ENCODE measurements around the gene HACD2.

Gene HACD2

GRCh38 chr3:123534264-123534663 is 50.6 kb downstream of the HACD2 start:
- Histone ChIP-seq H3K9ac (no peak overlapping the region), H4K20me1 (no peaks in the 10 kb centered on the region), H3K4me1 (no peaks in the 10 kb centered on the region), H3K9me3 (no peaks in the 10 kb centered on the region), H3K4me2 (no peak overlapping the region), H3K27ac (no peak overlapping the region), H3K27me3 (no peaks in the 10 kb centered on the region), H3K36me3 (no peaks in the 10 kb centered on the region), H3K4me3 (no peak overlapping the region)
- TF ChIP-seq Cebpa-rat (IDR thresholded peaks at IDR 0.05): no peak

DNA sequence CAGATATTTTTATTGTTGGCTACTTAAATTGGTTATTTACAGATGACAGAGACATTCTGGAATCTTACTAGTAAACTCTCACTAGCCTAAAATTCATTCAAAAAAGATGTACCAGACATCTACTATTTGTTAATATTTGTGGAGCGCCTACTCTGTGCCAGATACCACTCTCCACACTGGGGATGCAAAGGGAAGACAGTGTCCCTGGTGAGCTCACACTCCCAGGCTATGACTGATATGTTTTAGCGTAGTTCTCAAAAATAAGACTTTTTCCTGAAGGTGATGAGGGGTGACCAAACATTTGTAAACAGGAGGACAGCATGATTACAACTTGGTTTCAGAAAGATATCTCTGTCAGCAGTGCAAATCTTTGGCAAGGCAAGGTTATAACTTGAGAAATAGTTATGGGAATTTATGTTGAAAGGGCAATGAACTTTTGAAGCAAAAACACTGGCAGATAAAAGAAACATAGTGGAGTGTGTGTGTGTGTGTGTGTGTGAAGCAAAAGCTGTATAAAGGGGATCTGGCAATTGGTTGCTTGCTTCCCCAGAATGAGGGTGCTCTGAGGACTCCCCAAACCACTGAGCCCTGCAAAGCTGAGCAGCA is 51.2 kb downstream of the HACD2 start:
- no peak for TF ChIP-seq Cebpa-rat (IDR thresholded peaks at IDR 0.05)
- H3K9ac ChIP-seq: no peak overlapping the region
- no peaks in the 10 kb centered on the region for H4K20me1 ChIP-seq
- no peak overlapping the region for H3K27ac ChIP-seq
- no peaks in the 10 kb centered on the region for H3K9me3 ChIP-seq
- no peak overlapping the region for H3K4me3 ChIP-seq
- H3K27me3 ChIP-seq: no peaks in the 10 kb centered on the region
- no peak overlapping the region for H3K4me2 ChIP-seq
- no peaks in the 10 kb centered on the region for H3K4me1 ChIP-seq
- no peaks in the 10 kb centered on the region for H3K36me3 ChIP-seq

GRCh38 chr3:123528130-123528529 is 56.7 kb downstream of the HACD2 start:
- no peaks in the 10 kb centered on the region for H3K27me3 ChIP-seq

GRCh38 chr3:123527046-123527445 is 57.8 kb downstream of the HACD2 start:
- no peak overlapping the region for H3K4me3 ChIP-seq

More at GRCh38 chr3:123528130-123528529, 56.7 kb downstream of the HACD2 start:
- Histone ChIP-seq H3K27ac (no peak overlapping the region), H3K36me3 (peaks cover 33% of the 10 kb centered on the region), H3K4me1 (peaks cover 24% of the 10 kb centered on the region), H3K4me2 (no peak overlapping the region), H3K9me3 (no peaks in the 10 kb centered on the region), H3K9ac (no peak overlapping the region), H4K20me1 (no peaks in the 10 kb centered on the region), H3K4me3 (no peak overlapping the region)
- TF ChIP-seq Cebpa-rat (IDR thresholded peaks at IDR 0.05): no peak

DNA sequence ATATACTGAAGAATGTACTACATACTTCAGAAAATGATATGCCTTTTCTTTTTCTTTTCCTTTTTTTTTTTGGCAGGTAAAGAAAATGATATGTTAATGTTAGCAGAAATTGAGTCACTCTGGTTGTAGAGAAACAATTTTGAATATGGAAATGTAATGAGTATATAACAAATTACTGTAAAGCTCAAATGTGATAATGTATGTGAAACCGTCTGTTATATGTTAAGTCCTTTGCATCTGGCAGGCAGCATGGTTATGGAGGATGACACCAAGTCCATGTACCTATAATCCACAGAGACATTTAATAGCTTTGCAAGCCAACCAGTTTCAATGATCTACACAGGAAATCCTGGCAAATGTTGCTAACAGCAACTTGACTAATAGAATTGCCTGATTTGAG is 58.4 kb downstream of the HACD2 start:
- Histone ChIP-seq H3K4me1 (peaks cover 40% of the 10 kb centered on the region), H3K27ac (no peak overlapping the region), H3K9me3 (no peaks in the 10 kb centered on the region), H4K20me1 (no peaks in the 10 kb centered on the region), H3K9ac (no peak overlapping the region), H3K4me2 (no peak overlapping the region), H3K27me3 (no peaks in the 10 kb centered on the region), H3K36me3 (peaks cover 33% of the 10 kb centered on the region), H3K4me3 (no peak overlapping the region)
- no peak for TF ChIP-seq Cebpa-rat (IDR thresholded peaks at IDR 0.05)

More at GRCh38 chr3:123527046-123527445, 57.8 kb downstream of the HACD2 start:
- Histone ChIP-seq H3K4me2 (0 out of 2 replicates have a peak overlapping the region, but pooled peaks have one; percentile 9), H3K9me3 (no peaks in the 10 kb centered on the region), H3K27ac (no peak overlapping the region), H3K36me3 (peaks cover 33% of the 10 kb centered on the region), H3K9ac (no peak overlapping the region), H3K4me1 (peaks cover 34% of the 10 kb centered on the region), H3K27me3 (no peaks in the 10 kb centered on the region), H4K20me1 (no peaks in the 10 kb centered on the region)
- no peak for TF ChIP-seq Cebpa-rat (IDR thresholded peaks at IDR 0.05)

DNA sequence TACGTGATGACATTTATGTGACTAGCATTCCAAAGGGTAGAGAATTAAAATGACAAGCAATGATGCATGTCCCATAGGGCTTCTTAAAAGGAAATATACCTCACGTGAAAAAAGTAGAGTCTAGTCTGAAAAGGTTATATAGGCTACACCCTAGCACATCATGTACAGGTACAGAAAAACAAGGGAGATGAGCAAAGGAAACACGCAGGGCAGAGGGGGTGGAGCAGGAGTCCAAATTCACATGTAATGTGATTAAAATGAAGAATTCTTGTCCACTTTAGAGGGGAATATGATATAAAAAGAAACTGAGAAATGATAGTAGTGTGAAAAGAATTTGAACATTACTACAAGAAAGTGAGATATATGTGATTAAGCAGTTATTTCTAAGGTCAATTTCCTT is 59.4 kb downstream of the HACD2 start:
- no peak for TF ChIP-seq Cebpa-rat (IDR thresholded peaks at IDR 0.05)
- Histone ChIP-seq H4K20me1 (no peaks in the 10 kb centered on the region), H3K27ac (no peak overlapping the region), H3K36me3 (peaks cover 33% of the 10 kb centered on the region), H3K9me3 (no peaks in the 10 kb centered on the region), H3K9ac (no peak overlapping the region), H3K27me3 (no peaks in the 10 kb centered on the region), H3K4me3 (no peak overlapping the region), H3K4me1 (peaks cover 40% of the 10 kb centered on the region), H3K4me2 (no peak overlapping the region)

GRCh38 chr3:123524981-123525380 is 59.9 kb downstream of the HACD2 start:
- Histone ChIP-seq H3K9ac (no peak overlapping the region), H3K4me2 (no peak overlapping the region), H3K27ac (no peak overlapping the region), H3K9me3 (no peaks in the 10 kb centered on the region), H3K4me3 (no peak overlapping the region), H3K4me1 (peaks cover 40% of the 10 kb centered on the region), H3K36me3 (peaks cover 33% of the 10 kb centered on the region), H3K27me3 (no peaks in the 10 kb centered on the region), H4K20me1 (no peaks in the 10 kb centered on the region)
- TF ChIP-seq Cebpa-rat (IDR thresholded peaks at IDR 0.05): no peak

DNA sequence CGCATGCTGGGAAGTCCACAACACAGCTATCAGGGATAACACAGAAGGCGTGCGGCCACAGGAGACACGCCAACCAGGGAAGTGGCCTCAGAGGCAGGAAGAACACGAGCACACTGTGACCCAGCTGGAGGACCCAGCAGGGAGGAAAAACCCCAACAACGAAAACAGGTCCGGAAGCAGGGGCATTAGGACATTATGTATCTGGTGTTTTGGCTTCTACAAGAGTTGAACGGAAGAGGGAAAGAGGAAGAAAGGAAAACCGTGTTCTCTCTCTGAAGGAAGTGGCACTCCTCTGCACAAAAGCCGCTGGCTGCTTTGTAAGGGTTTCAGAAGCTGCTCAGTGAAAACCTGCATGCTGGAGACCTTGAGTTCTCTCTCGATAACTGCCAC is 61.8 kb downstream of the HACD2 start:
- Histone ChIP-seq H3K4me3 (no peak overlapping the region), H3K27me3 (no peaks in the 10 kb centered on the region), H3K27ac (peak overlapping the region; percentile 36), H3K4me2 (peak overlapping the region; percentile 77), H3K36me3 (peaks cover 30% of the 10 kb centered on the region), H3K4me1 (peaks cover 40% of the 10 kb centered on the region), H3K9ac (peak overlapping the region; percentile 16; the same call in 1 of the 2 replicates), H3K9me3 (no peaks in the 10 kb centered on the region), H4K20me1 (no peaks in the 10 kb centered on the region)
- no peak for TF ChIP-seq Cebpa-rat (IDR thresholded peaks at IDR 0.05)

GRCh38 chr3:123522320-123523022 is 62.4 kb downstream of the HACD2 start:
- H3K36me3 ChIP-seq: peaks cover 25% of the 10 kb centered on the region
- peak overlapping the region; percentile 77 for H3K4me2 ChIP-seq
- H3K4me1 ChIP-seq: peaks cover 40% of the 10 kb centered on the region
- H3K9me3 ChIP-seq: no peaks in the 10 kb centered on the region
- H3K4me3 ChIP-seq: no peak overlapping the region
- H3K27ac ChIP-seq: peak overlapping the region; percentile 36
- no peak for TF ChIP-seq Cebpa-rat (IDR thresholded peaks at IDR 0.05)
- H3K9ac ChIP-seq: 0 out of 2 replicates have a peak overlapping the region, but pooled peaks have one; percentile 16
- no peaks in the 10 kb centered on the region for H3K27me3 ChIP-seq
- H4K20me1 ChIP-seq: no peaks in the 10 kb centered on the region

DNA sequence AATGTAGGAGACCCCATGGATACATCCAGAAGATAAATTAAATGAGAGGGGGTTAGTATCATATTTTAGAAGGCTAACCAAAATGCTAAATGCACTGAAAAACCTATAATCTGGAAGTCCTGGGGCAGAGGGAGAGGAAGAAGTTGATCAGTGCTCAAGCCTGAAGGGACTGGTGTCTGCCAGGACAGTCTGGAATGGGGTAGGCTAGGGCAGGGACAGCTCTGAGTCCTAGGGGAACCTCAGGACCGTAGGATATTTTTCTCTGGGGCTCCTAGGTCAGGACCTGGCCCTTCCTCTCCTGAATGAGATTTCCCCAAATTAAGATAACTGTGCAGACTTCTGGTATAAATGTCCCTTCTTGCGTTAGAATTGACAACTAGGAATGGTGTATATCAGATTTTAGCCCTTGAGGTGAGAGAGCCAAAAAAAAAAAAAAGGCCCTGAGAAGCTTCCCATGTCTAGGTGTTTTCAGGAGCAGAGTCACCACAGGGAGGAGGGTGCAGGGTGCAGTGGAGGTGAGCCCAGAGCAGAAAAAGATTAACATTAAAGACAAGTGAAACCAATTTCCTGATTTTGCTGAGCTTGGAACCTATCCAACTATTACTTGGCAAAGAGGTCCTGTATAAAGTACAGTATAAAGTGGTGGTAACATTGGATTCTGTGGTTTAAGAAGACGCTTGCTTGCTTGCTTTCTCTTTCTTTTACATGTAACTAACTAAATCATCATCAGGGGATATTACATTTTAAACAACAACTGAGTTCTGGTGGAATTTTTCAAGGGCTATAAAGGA is 63.5 kb downstream of the HACD2 start:
- H3K4me1 ChIP-seq: peaks cover 32% of the 10 kb centered on the region
- no peak overlapping the region for H3K4me3 ChIP-seq
- no peaks in the 10 kb centered on the region for H3K27me3 ChIP-seq
- H3K36me3 ChIP-seq: peaks cover 14% of the 10 kb centered on the region
- TF ChIP-seq Cebpa-rat (IDR thresholded peaks at IDR 0.05): no peak
- H3K9ac ChIP-seq: no peak overlapping the region
- H3K27ac ChIP-seq: no peak overlapping the region
- no peaks in the 10 kb centered on the region for H4K20me1 ChIP-seq
- 0 out of 2 replicates have a peak overlapping the region, but pooled peaks have one; percentile 15 for H3K4me2 ChIP-seq
- no peaks in the 10 kb centered on the region for H3K9me3 ChIP-seq

Measured in BLaER1 (cell line).